HG03175 (cell line): ENCODE data around the gene ZFAND3.

Source experiments
- ATAC-seq: cut with Tn5 transposase; IDR thresholded peaks from one replicate; pipeline ENCODE4 v1.9.1; 2021; ENCODE audit warnings: mild to moderate bottlenecking, moderate library complexity; ENCODE audit not compliant: unreplicated experiment

Gene ZFAND3

DNA sequence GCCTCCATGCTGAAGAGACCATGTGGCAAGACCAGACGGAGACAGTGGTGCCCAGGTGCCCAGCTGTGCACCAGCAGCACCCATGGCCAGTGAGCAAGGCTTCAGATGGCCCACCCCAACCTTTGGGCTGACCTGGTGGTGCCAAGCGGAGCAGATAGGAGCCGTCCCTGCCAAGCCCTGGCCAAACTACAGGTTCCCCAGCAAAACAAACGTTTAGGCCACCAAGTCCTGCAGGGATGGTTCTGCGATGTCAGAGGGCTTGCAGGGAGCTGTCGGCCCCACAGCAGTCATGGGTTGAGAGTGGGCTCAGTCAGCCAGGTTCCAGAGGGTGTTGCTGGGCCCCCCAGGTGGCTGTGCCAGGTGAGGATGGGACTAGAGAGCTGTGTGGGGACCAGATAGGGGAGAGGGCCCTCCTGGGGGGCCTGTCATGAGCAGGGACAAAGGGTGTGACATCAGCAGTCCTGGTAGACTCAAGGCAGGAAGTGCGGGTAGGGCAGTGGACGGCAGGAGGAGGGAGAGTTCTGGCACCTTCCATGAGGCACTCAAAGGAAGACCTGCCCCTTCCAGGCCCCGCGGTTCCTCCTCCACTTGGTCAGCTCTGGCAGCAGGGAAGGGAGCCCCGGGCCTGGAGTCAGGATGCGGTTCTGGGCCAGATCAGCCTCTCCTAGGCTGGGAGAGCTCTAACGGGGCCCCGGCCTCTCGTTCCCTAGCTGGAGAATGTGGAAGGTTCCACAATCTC is 342.4 kb downstream of the ZFAND3 start:
- ATAC-seq, result no peak

DNA sequence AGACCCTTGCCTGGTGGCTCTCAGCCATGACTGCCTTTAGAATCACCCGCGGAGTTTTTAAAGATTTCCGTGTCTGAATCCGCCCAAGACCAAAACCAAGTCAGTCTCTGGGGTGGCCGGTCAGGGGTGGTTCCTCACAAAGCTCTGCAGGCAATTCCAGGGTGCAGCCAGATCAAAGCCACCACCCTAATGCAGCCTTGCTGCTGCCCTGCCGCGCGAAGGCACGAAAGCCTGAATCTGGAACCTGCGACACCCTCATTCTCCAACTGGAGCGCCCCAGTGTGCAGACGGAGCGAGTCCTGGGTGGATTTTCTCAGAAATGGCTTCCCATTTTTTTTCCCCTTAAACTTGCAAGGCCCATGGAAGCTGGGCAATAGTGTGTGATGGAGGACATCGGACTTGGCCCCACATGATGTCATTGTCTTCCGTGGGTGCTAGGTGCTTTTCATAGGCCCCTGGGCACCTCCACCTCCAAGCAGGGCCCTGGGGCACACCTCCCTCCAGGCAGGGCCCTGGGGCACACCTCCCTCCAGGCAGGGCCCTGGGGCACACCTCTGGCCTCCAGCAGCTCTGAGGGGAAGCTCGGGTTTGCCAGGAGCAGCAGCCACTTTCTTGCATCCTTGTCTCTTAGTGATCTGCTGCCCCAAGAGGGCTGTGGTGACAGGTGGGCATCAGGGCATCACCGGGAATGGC is 343.1 kb downstream of the ZFAND3 start:
- ATAC-seq, result no peak

DNA sequence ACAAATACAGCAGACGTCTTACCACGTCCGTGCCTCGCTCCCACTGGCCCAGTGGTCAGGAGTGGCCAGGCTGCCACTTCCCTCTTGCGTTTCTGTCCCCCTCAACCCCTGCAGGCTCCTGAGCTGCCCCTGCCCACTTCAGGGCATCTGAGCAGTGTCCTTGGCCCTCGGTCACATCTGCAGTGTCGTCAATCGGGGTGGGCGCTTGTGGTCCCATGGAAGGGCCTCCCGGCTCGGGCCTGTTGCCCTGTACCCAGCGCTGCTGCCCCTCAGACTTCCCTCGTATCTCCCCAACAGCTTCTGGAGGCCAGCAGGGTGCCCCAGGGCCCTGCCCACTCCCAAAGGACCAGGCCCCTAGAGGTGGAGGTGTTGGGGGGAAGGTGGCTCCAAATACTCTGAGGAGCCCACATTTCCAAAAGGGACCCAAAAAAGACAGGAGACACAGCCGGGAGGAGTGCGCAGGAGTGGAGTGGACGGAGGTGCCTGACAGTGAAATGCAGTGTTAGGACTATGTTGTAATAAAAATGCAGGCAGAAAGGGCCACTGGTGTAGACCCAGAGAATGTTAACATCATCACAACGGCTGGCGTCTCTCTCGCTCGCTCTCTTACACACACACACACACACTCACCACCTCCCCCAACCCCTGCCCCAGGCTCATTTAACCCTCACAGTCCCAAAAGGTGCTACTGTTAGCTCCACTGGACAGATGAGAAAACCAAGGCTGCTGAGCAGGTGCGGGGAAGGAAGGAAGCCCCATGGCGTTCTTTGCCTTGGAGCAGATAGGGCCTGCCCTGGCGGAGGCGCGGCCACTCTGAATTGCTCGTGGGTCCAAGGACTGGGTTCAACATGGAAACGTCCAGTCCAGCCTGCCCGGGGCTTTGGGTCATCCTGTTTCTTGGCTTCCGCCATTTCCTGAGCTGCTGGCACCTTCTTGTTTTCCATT is 343.9 kb downstream of the ZFAND3 start:
- no peak for ATAC-seq

DNA sequence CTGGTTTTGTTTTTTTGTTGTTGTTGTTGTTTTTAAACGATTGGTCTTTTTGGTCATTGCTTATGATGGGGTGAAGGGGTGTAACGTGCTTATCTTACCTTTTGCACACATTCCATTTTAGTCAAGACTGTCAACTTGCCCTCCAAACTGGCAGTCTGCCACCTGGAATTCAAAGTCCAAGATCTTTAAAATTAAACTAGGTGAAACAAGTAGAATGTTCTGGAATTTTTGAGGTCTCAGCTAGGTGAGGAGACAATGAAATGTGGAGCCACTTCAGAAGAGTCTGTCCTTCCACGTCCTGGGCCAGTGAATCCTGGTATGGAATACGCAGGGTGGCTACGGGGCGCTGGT is 344.6 kb downstream of the ZFAND3 start:
- ATAC-seq, result no peak

DNA sequence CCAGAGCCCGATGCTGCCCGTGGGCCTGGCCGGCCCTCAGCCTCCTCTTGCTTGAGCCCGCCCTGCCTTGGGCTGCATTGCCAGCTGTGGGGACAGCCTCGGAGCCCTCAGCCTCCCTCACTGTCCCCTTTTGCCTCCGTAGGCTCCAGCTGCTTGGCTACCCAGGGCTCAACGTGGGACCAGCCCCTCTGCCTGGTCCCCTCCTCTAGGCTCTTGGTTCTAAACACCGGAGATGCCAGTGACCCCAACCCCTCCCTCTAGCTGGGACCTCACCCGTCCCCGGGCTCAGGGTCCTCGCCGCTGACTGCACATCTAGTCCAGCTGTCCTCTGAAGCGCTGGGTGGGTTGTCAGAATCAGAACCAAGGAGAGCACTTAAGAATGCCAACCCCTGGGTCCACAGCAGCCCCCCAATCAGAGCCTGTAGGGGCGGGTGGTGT is 345.2 kb downstream of the ZFAND3 start:
- no peak for ATAC-seq

DNA sequence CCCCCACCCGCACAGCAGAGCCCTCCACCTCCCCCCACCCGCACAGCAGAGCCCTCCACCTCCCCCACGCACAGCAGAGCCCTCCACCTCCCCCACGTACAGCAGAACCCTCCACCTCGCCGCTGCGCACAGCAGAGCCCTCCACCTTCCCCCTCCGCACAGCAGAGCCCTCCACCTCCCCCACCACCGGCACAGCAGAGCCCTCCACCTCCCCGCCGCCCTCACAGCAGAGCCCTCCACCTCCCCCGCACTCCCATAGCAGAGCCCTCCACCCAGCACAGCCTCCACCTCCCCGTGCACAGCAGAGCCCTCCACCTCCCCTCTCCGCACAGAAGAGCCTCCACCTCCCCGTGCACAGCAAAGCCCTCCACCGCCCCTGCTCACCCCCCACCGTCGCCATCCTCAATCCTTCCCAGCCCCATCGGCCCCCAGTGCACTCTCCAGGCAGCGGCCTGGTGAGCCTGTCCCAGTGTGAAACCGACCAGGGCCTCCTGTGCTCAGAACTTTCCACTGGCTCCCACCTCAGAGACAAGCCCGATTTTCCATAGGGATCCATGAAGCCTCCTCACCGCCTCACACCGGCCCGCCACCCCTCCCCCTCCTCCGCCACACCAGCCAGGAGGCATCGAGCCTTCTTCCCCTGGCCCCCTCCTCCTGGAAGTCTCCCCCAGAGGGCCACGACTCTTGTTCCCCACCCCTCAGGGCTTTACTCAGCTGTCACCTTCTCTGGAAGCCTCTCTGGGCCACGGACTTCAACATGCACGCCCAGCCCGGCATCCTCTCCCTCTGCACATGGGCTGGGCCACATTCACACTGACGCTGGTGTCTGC is 347.1 kb downstream of the ZFAND3 start:
- ATAC-seq, result no peak

DNA sequence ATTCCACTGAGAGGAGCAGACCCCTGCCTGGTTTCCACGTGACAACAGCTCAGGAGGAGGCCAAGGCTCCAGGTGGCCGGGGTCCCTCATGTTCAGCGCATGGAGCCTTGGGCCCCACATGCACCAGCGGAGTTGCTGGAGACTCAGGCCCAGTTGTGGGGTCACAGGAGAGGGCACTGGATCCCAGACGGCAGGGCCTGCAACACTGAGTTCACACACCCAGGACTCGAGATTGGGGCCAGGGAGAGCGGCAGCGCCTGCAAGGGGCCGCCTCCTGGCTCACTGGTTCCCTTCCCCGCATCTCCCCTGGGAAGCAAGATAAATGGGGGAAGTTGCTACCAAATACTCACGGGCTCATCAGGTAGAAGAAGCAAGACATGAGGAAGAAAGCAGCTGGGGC is 348.1 kb downstream of the ZFAND3 start:
- no peak for ATAC-seq

DNA sequence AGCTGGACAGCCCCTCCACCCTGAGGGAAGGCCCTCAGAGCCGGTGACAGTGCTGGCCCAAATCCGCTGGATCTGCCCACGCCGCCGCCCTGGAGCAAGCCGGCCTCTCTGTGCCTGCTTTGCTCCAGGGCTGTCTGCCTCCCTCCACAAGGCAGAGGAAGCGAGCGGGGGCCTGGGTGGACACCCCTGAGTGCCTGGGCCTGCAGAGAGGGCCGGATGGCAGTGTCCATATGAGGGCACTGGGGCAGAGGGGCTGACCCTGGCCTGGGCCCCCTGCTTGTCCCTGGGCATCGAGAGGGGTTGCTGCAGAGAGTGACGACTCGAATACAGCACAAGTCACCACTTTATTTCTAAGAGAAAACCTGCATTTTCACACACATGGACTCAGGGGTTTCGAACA is 348.6 kb downstream of the ZFAND3 start:
- ATAC-seq, result no peak

DNA sequence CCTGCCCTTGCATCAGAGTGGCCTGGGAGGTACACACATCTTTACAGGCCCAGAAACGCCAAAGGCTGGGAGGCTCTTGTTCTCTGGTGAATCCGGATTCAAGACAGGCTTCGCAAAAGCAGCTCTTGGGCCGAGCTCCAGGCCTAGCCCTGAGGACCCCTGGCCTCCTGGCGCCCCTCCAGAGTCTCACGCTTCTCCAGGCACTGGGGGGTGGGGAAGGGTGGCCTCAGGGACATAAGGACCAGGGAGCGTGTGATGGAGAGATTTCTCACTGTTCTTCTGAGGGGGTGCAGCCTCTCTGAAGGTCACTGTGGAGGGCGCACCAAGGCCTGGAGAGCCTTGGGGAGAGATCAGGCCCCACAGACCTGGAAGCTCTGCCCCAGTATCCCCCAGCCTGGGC is 349.2 kb downstream of the ZFAND3 start:
- ATAC-seq, result no peak

DNA sequence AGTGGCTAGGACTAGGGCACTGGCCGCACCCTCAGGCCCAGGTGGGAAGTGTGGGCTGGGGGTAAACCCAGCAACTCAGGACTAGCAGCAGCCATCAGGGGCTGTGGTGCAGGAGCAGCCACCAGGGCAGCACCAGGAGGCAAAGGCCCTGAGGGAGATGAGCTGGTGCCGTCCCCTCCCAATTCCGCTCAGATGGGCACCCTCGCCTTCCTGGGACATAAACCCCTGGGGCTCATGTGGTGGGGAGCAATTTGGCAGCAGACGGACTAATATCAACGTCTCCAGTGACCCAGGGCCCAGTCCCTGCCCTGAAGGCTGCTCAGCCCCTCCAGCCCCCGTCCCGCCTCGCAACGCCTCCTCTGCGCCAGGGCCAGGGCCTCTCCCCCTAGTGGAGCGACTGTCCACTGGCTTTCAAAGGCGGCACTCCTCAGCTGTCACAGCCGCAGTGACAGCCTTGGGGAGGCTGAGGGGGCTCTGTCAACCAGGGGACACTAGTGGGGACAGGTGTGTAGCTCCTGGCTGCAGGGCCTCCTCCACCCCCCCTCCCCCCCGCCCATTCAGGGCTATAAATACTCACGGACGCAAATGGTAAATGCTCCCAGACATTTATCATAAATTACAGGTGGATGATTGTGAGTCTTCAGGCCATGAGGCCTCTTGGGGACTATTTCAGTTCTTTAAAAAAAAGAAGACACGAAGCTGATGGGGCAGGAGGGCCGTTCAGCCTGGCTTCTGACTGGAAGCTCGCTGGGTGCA is 349.9 kb downstream of the ZFAND3 start:
- ATAC-seq, result no peak

DNA sequence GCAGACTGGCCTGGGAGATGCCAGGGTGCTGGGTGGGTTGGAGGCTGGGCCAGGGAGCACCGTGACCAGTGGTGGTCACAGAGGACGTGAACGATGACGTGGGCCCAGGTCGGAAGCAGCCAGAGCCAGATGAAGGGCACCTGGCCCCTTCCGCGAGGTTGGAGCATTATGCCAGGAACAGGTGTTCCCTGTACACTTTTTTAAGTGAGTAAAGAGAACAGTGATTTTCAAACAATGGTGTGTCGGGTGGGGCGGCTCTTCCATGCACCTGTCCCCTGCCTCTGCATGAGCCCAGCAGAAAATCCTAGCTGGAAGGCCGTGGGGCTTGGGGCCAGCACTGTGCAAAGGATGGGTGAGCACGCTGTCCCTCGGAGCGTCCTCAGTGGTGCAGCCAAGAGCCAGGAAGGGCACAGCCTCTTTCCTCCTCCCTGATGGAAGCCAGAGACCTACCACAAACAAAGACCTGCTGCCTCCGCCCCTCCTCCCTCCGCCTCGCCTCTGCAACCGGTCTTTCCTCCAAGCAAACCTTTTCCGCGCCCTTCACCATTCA is 350.5 kb downstream of the ZFAND3 start:
- no peak for ATAC-seq

DNA sequence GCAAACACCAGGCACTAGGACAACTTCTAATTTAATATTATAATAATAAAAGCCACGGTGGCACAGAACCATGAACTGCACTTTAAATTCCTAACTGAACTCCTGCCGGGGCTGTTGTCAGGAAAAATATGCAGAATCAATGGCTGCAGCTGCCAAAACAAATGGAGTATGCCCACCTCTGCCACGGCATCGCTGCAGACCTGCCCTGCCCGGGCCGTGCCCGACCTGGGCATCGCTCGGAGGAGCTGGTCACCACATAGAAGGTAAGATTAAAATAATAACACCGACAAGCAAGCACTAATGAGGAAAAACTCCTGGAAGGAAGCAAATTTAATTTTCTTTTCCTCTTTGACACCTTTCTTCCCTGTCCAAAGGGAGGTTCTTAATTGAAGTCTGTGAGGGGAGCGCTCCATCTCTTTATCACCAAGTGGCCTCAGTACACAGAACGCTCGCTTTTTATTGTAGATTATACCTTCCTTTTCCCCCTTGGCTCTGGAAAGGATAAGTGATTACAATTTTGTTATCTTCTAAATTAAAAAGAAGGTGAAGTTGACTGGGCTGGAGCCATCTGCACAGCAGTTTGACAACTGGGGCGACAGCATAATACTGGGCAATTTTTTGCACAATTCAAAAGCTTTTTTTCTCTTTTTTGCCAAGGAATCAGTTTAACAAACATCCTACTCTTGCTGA is 351.3 kb downstream of the ZFAND3 start:
- ATAC-seq, result no peak

DNA sequence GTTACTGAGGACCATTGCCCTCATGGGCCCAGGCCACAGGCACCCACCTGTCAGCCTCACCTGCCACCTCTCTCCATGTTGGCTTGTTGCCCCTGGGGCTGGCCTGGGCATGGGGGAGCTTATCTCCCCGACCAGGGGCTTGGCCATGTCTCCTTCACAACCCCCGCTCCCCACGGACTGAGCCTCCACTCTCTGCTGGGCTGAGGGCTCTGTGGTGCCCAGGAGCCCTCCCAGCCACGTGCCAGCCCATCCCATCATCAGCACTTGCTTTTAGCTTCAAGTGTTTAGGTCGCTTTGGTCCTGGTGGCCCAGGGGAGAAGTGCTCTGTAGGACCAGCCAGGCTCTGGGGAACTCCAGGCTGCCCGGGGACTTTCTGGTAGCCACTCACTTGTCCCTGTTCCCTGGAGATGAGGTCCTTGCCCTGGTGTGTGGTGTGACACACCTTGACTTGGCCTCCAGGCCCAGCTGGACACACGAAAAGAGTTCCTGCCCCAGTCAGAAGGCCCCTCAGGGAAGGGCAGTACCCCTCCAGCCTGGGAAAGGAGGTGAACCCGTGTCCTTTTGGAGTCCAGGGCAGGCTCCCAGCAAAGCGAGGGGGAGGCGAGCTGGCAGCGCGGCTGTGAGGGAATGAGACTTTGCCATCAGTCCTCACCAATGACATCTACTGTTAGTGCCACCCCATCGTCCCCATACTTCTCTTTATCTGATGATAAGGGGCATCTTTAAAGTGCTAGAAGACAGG is 352.6 kb downstream of the ZFAND3 start:
- no peak for ATAC-seq

DNA sequence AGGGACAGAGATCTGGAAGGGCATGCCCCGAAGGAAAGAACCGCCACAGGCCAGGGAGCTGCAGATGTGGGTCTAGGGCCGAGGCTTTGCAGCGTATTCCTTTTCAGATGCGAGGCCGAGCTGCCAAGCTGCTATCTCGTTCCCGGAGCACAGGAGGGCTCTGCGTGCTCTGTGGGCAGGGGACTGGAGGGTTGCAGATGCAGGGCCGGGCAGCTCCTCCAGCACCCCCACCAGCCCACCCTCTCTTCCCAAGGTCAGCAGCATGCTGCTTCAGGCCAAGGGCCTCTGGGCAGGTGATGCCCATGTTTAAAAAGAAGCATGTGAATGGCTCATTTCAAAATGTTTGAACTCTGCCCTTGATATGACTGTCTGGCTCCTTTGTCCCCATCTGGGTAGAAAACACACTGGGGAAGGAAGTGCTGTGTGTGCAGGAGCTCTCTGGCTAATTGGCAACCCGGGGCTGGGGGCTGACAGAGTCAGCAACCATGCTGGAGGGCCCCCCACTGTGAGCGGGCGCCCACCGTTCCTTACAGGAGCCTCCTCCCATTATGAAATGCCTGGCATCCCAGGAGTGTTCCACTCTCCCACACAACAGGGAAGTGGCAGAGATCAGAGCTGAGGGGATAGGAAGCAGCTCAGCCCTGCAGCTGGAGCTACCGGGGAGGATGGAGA is 353.3 kb downstream of the ZFAND3 start:
- no peak for ATAC-seq

DNA sequence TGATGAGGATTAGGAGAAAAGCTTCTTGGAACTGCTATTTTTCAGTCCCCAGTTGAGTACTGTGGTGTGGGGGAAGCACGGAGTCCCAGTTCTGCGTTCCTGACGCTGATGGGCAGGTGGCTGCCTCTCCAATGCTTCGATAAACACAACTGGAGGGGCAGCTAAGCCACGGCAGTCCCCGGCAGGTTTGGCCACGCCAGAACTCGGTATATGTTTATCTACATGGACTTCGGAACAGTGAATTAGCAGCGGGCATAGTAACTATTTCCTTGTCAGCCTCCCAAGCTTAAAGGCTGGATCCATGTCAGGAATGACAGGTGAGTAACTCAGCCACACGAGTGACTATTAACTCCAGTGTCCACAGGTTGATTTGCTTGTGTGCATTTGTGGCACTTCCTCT is 354.4 kb downstream of the ZFAND3 start:
- ATAC-seq, result no peak

DNA sequence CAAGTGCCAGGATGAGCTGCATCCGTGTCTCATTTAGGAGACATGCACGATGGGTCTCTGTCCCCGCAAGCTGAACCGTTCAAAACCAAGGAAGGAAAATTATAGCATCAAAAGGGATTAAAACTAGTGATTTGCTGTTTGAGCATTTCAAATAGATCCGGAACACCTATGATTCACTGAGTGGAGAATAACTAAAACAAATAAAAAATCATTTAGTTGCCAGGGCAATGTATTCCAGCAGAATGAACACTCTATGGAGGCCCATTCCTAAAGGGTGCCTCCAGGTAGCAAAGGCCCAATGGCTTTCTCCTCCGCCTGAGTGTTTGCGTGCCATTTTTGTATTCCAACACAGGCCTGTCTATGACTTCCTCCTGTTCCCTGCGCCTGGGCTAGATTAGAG is 354.8 kb downstream of the ZFAND3 start:
- no peak for ATAC-seq

DNA sequence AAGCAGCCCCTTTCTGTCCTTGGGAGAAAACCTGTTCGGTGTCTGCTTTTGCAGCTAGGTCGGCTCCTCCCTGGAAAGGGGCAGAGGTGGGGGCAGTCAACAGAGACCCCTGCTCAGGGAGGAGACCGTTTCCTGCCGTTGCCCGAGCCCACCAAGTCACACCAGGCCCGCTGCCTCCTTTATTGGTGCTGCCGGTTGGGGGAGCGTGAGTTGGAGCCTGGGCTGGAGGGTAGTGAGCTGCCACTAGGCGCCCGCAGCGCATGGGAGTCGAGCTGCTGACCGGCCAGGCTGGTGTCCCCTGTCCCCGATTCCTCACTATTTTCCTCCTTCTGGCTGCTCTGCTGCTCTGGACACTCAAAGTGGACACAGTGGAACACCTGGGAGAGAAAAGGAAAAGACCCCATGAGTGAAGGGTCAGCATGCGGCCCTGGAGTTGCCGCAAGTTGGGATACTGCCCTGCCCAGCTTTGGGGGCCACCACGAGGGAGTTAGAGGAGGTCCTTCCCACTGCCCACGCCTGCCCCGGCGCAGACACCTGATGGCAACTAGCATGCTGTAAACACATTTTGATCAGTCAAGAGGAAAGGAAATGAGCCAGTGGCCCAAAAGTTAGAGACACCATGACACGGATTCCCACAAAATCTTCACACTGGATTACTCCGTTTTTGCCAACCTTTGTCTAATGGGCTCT is 355.4 kb downstream of the ZFAND3 start:
- no peak for ATAC-seq
